Anterior cingulate cortex (tissue), 58 donors: ENCODE results near the gene RNASE11.
"Not testable (repeated sequence)": the region's sequence is repeated elsewhere in the genome, so short reads cannot be mapped to it uniquely, and the experiment has no call there.

Experiments
- DNase-seq, 58 donors: peaks; one replicate each; lab custom pipeline; 2025; lab: John Stamatoyannopoulos, UW

RNASE11 gene

GRCh38 chr14:20587489-20588154 is at the start of gene RNASE11:
Gene RNASE11 (minus strand): TSS chr14:20588001.
- no peak for DNase-seq

GRCh38 chr14:20632831-20633691 is 45.3 kb upstream of the RNASE11 start:
- peak in 13 of 58 donors; percentile 4 to 49 (median 16) for DNase-seq

- peak in 2 of 58 donors; percentile 39 to 46 for DNase-seq
Observed at GRCh38 chr14:20632448-20632830, 44.6 kb upstream of the RNASE11 start.

GRCh38 chr14:20631880-20632389 is 44.1 kb upstream of the RNASE11 start:
- peak in 21 of 58 donors; percentile 3 to 71 (median 22) for DNase-seq

GRCh38 chr14:20631023-20631879 is 43.5 kb upstream of the RNASE11 start:
- peak in 19 of 58 donors; percentile 3 to 56 (median 27) for DNase-seq

GRCh38 chr14:20630340-20631022 is 42.7 kb upstream of the RNASE11 start:
- peak in 7 of 58 donors; percentile 2 to 25 (median 11) for DNase-seq

- no peak for DNase-seq
Observed at GRCh38 chr14:20628063-20628854, 40.5 kb upstream of the RNASE11 start.

GRCh38 chr14:20627346-20628027 is 39.7 kb upstream of the RNASE11 start:
- no peak for DNase-seq

DNA sequence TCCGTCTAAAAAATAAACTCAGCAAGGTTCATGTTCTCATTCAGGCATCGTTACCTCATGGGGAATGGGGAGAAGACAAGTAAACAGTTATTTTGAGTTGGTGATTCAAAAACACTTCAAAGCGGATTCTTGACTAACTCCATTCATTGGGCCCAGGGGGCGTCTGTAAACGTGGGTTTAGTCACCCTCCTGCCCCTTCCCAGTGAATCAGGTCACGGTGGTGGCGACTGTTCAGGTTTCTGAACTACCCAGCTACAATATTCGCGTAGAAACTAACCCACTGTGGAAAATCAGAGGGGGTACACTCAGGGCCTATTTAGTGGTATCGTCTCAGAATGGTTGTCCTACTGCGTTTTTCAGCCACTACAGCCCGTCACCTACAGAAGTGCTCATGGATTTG is 38.5 kb upstream of the RNASE11 start:
- DNase-seq, result no peak

DNA sequence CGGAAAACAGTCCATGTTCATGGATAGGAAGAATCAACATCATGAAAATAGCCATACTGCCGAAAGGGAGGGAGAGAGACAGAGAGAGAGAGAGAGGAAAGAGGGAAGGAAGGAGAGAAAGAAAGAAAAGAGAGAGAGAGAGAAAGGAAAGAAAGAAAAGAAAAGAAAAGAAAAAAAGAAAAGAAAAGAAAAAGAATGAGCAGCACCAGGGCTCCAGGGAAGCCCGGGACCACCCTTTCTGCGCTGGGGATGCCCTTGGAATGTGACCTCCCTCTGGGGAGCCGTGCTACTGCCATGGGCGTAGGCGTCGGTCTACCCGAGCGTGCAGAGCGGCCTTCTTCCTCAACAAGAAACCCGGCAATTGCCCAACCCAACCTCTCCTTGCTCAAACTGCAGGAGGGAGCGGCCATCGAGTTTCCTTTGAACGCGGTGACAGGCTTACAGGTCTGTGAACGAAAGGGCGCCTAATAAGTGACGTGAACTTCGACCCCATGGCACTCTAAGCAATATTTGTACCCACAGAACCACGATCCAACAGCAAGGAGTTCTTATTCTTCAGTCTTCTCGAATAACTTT is 36.8 kb upstream of the RNASE11 start:
- DNase-seq, result peak in 1 of 58 donors; percentile 20

DNA sequence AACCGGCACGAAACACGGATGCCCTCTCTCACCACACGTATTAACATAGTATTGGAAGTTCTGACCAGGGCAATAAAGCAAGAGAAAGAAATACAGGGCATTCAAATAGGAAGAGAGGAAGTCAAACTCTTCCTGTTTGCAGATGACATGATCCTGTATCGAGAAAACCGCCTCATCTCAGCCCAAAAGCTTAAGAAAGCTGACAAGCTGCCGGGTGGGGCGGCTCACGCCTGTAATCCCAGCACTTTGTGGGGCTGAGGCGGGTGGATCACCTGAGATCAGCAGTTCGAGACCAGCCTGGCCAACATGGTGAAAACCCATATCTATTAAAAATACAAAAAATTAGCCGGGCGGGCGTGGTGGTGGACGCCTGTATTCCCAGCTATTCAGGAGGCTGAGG is 36.0 kb upstream of the RNASE11 start:
- no peak for DNase-seq

DNA sequence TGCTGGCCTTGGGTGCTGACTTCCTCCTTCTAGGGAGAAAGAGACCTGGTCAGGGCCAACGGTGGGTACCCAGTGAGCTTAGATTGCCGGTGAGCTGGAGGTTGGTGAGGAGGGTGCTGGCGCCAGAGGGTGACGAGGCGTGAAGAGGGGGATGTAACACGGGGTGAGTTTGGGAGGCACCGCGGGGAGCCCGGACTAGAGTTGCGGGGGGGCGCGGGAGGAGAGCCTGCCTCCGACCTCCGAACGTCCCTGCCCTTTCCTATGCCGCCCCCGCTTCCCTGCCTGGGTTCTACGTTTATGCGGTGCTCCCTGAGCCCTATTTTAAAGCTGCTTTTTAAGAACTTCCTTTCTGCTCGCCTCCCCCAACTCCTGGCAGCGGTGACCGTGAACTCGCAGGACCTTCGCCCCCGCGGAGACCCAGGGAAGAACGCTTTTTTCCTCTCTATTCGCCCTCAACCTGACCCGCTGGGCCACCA is 35.1 kb upstream of the RNASE11 start:
- DNase-seq, result no peak

- no peak for DNase-seq
Observed at GRCh38 chr14:20620798-20621478, 33.1 kb upstream of the RNASE11 start.

- not testable (repeated sequence) for DNase-seq
Observed at GRCh38 chr14:20619688-20620087, 31.9 kb upstream of the RNASE11 start.

GRCh38 chr14:20618271-20618749 is 30.5 kb upstream of the RNASE11 start:
- no peak for DNase-seq

GRCh38 chr14:20617138-20618003 is 29.6 kb upstream of the RNASE11 start:
- DNase-seq, result no peak
